Lower leg skin (tissue), 3 donors: Measurements from ENCODE around the gene PLXDC2.

Experiments
- POLR2A ChIP-seq, 2 donors: fragments of 450-650 bp; IDR thresholded peaks; one replicate each; pipeline ENCODE4 v1.6.1; 2016 to 2017; ENCODE audit warnings: antibody characterized with exemption in 2 of 2, mild to moderate bottlenecking in 1 of 2, moderate library complexity in 1 of 2
- TF ChIP-seq, protein P1 (sequence below), 3 donors: fragments of 450-650 bp; IDR thresholded peaks; one replicate each; pipeline ENCODE4 v1.5.1; 2016; ENCODE audit warnings: antibody characterized with exemption in 3 of 3, mild to moderate bottlenecking in 3 of 3, moderate library complexity in 2 of 3

GRCh38 chr10:19967981-19968380 lies 151.7 kb downstream of the PLXDC2 start:
- TF ChIP-seq, protein P1, sequence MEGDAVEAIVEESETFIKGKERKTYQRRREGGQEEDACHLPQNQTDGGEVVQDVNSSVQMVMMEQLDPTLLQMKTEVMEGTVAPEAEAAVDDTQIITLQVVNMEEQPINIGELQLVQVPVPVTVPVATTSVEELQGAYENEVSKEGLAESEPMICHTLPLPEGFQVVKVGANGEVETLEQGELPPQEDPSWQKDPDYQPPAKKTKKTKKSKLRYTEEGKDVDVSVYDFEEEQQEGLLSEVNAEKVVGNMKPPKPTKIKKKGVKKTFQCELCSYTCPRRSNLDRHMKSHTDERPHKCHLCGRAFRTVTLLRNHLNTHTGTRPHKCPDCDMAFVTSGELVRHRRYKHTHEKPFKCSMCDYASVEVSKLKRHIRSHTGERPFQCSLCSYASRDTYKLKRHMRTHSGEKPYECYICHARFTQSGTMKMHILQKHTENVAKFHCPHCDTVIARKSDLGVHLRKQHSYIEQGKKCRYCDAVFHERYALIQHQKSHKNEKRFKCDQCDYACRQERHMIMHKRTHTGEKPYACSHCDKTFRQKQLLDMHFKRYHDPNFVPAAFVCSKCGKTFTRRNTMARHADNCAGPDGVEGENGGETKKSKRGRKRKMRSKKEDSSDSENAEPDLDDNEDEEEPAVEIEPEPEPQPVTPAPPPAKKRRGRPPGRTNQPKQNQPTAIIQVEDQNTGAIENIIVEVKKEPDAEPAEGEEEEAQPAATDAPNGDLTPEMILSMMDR (IDR thresholded peaks at IDR 0.05) = no peak
- TF ChIP-seq POLR2A (IDR thresholded peaks at IDR 0.05) = no peak
